ENCODE results near the gene MORN3. TPM values are rescaled to one million over a fixed set of nuclear protein-coding genes. Genes with fewer than 3 reads are reported as not detected.

The MORN3 gene
- total and polyA plus RNA-seq, 8 donors: under 0.01 to 0.87 (median 0.46) TPM; not detected in 3

- intact Hi-C loops (cut with DNase I; ENCODE audit: low total_unique reads): no loop called here
- Histone ChIP-seq H3K27me3 (no peaks in the 10 kb centered on the region), H3K27ac (no peak overlapping the region), H3K9me3 (no peaks in the 10 kb centered on the region), H3K4me3 (no peak overlapping the region), H3K36me3 (peaks cover 0 to 4% (median 0%) of the 10 kb centered on the region in 4 donors), H3K4me1 (peaks cover 0 to 18% (median 8%) of the 10 kb centered on the region in 4 donors)
- TF ChIP-seq POLR2AphosphoS5 (IDR thresholded peaks at IDR 0.05) (no peak), EP300 (IDR thresholded peaks at IDR 0.05) (no peak), CTCF (IDR thresholded peaks at IDR 0.05) (no peak), POLR2A (IDR thresholded peaks at IDR 0.05) (no peak)
- WGBS, 5 donors: 83 to 91% (median 90%) methylated on average over 8 of the region's 8 CpGs
- DNase-seq: no peak
Measured at GRCh38 chr12:121649819-121650353, 19.6 kb downstream of the MORN3 start.

GRCh38 chr12:121649322-121649721 is 20.1 kb downstream of the MORN3 start:
- Histone ChIP-seq H3K9me3 (no peaks in the 10 kb centered on the region), H3K4me1 (peaks cover 0 to 18% (median 8%) of the 10 kb centered on the region in 4 donors), H3K27ac (no peak overlapping the region), H3K36me3 (peaks cover 0 to 4% (median 0%) of the 10 kb centered on the region in 4 donors), H3K4me3 (no peak overlapping the region), H3K27me3 (no peaks in the 10 kb centered on the region)
- WGBS, 5 donors: 70 to 81% (median 79%) methylated on average over 5 of the region's 5 CpGs
- TF ChIP-seq POLR2AphosphoS5 (IDR thresholded peaks at IDR 0.05): no peak
- no peak for TF ChIP-seq CTCF (IDR thresholded peaks at IDR 0.05)
- TF ChIP-seq EP300 (IDR thresholded peaks at IDR 0.05): no peak
- no peak for TF ChIP-seq POLR2A (IDR thresholded peaks at IDR 0.05)
- intact Hi-C loops (cut with DNase I; ENCODE audit: low total_unique reads): no loop called here
- no peak for DNase-seq

GRCh38 chr12:121648458-121649028 is 20.9 kb downstream of the MORN3 start:
- intact Hi-C loops (cut with DNase I; ENCODE audit: low total_unique reads): no loop called here
- H3K9me3 ChIP-seq: no peaks in the 10 kb centered on the region
- H3K27ac ChIP-seq: no peak overlapping the region
- TF ChIP-seq EP300 (IDR thresholded peaks at IDR 0.05) (no peak), POLR2A (IDR thresholded peaks at IDR 0.05) (no peak), POLR2AphosphoS5 (IDR thresholded peaks at IDR 0.05) (no peak), CTCF (IDR thresholded peaks at IDR 0.05) (no peak)
- no peaks in the 10 kb centered on the region for H3K27me3 ChIP-seq
- peaks cover 0 to 18% (median 8%) of the 10 kb centered on the region in 4 donors for H3K4me1 ChIP-seq
- H3K4me3 ChIP-seq: no peak overlapping the region
- WGBS, 5 donors: 56 to 80% (median 61%) methylated on average over 11 of the region's 11 CpGs
- H3K36me3 ChIP-seq: peaks cover 0 to 7% (median 2%) of the 10 kb centered on the region in 4 donors
- no peak for DNase-seq

GRCh38 chr12:121641343-121641630 is 28.2 kb downstream of the MORN3 start:
- DNase-seq: no peak
- no peaks in the 10 kb centered on the region for H3K9me3 ChIP-seq
- H3K27ac ChIP-seq: no peak overlapping the region
- TF ChIP-seq POLR2AphosphoS5 (IDR thresholded peaks at IDR 0.05): no peak
- no peak for TF ChIP-seq CTCF (IDR thresholded peaks at IDR 0.05)
- no peak for TF ChIP-seq POLR2A (IDR thresholded peaks at IDR 0.05)
- TF ChIP-seq EP300 (IDR thresholded peaks at IDR 0.05): no peak
- peaks cover 10 to 33% (median 24%) of the 10 kb centered on the region in 4 donors for H3K36me3 ChIP-seq
- WGBS, 5 donors: 93 to 96% (median 95%) methylated on average over 17 to 18 of the region's 18 CpGs
- intact Hi-C loops (cut with DNase I; ENCODE audit: low total_unique reads): no loop called here
- H3K4me3 ChIP-seq: no peak overlapping the region
- H3K4me1 ChIP-seq: peaks cover 6 to 20% (median 10%) of the 10 kb centered on the region in 4 donors
- no peaks in the 10 kb centered on the region for H3K27me3 ChIP-seq
